Measurements from ENCODE around the gene AKT1S1. TPM values are rescaled to one million over a fixed set of nuclear protein-coding genes. Genes with fewer than 3 reads are reported as not detected.

The AKT1S1 gene
- total RNA-seq, 4 donors from 2014 or later = 23.8 to 56.8 (median 43.4) TPM

DNA sequence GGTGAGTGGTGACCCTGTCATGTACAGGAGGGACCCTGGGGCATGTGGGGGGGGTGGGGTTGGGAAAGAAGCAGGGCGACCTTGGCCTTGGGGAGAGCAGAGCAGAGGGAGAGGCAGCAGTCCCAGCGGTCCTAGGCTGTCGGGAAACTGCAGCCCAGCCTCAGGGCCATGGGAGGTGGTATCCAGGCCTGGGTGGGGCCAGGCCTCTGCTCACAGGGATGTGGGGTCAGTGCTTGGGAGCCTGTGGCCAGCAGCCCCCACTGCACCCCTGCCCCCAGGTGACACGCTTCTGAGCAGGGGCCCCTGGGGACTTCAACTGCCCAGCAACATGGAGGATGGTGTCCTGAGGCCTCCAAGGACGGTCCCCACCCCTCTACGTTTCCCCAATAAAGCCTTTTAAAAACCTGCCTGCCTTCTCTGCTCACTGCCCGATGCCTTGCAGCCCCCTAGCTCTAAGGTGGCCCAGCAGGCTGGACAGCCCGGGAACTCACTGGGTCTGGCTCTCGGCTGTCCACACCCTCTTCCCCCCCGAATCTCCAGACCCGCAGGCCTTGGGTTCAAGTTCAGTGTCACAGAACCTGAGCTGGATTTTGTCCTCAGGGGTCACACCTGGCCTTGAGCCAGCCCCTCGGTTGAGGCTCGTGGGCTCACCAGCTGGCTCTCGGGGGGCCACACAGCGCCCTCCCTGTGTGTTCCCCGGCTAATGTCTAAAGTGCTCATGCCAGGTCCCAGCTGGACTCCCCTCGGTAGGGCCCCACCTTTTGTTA lies 16.6 kb downstream of the AKT1S1 start:
- Histone ChIP-seq H3K4me1 (peaks cover 6% of the 10 kb centered on the region in 2 donors), H3K36me3 (peaks cover 0 to 52% of the 10 kb centered on the region in 2 donors), H3K4me3 (no peak overlapping the region), H3K27me3 (no peaks in the 10 kb centered on the region), H3K9me3 (no peaks in the 10 kb centered on the region), H3K27ac (peak overlapping the region in 3 of 4 donors; percentile 69 to 74 (median 73))
- DNase-seq (no peak), ATAC-seq (no peak)
- TF ChIP-seq, protein P1, sequence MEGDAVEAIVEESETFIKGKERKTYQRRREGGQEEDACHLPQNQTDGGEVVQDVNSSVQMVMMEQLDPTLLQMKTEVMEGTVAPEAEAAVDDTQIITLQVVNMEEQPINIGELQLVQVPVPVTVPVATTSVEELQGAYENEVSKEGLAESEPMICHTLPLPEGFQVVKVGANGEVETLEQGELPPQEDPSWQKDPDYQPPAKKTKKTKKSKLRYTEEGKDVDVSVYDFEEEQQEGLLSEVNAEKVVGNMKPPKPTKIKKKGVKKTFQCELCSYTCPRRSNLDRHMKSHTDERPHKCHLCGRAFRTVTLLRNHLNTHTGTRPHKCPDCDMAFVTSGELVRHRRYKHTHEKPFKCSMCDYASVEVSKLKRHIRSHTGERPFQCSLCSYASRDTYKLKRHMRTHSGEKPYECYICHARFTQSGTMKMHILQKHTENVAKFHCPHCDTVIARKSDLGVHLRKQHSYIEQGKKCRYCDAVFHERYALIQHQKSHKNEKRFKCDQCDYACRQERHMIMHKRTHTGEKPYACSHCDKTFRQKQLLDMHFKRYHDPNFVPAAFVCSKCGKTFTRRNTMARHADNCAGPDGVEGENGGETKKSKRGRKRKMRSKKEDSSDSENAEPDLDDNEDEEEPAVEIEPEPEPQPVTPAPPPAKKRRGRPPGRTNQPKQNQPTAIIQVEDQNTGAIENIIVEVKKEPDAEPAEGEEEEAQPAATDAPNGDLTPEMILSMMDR (IDR thresholded peaks at IDR 0.05 in 4 of 5, conservative IDR thresholded peaks at IDR 0.05 in 1 of 5) = no peak
- TF ChIP-seq POLR2A (IDR thresholded peaks at IDR 0.05) = no peak
- intact Hi-C loops (cut with DNase I; ENCODE audit: low total_unique reads) = no loop called here
- in situ Hi-C loops (cut with MboI; ENCODE audit: low sequenced_read_pairs in 4 of 4) = no loop called here

DNA sequence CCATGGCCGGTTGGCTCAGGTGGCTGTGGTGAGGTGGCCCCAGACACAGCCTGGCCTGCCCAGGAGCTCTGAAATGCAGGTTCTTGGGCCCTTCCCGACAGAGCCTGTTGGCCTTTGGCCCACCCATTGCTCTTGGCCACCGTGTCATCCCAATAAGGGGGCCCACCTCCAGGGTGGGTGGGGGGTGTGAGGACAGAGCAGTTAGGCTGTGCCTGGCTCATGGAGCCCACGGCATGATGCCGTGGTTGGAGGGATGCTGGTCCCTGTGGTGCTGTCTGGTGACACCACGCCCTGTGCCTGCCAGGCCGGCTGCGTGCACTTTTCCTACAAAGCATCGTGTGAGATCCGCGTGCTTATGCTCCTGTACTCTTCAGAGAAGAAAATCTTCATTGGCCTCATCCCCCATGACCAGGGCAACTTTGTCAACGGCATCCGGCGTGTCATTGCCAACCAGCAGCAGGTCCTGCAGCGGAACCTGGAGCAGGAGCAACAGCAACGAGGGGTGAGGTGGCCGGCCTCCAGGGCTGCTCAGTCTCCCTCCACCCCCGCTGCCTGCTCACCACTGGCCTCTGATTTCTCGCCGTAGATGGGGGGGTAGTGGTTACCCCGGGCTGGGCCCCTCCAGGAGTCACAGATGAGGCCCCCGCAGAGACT lies 17.3 kb downstream of the AKT1S1 start:
- peak overlapping the region in 2 of 4 donors; percentile 29 to 73 for H3K27ac ChIP-seq
- in situ Hi-C loops (cut with MboI; ENCODE audit: low sequenced_read_pairs in 4 of 4) = no loop called here
- no peaks in the 10 kb centered on the region for H3K9me3 ChIP-seq
- H3K4me3 ChIP-seq = no peak overlapping the region
- intact Hi-C loops (cut with DNase I; ENCODE audit: low total_unique reads) = no loop called here
- TF ChIP-seq POLR2A (IDR thresholded peaks at IDR 0.05) = no peak
- TF ChIP-seq, protein P1 (IDR thresholded peaks at IDR 0.05 in 4 of 5, conservative IDR thresholded peaks at IDR 0.05 in 1 of 5) = no peak
- no peak for DNase-seq
- H3K27me3 ChIP-seq = no peaks in the 10 kb centered on the region
- ATAC-seq = no peak
- peaks cover 0 to 57% of the 10 kb centered on the region in 2 donors for H3K36me3 ChIP-seq
- H3K4me1 ChIP-seq = peaks cover 0 to under 1% of the 10 kb centered on the region in 2 donors

DNA sequence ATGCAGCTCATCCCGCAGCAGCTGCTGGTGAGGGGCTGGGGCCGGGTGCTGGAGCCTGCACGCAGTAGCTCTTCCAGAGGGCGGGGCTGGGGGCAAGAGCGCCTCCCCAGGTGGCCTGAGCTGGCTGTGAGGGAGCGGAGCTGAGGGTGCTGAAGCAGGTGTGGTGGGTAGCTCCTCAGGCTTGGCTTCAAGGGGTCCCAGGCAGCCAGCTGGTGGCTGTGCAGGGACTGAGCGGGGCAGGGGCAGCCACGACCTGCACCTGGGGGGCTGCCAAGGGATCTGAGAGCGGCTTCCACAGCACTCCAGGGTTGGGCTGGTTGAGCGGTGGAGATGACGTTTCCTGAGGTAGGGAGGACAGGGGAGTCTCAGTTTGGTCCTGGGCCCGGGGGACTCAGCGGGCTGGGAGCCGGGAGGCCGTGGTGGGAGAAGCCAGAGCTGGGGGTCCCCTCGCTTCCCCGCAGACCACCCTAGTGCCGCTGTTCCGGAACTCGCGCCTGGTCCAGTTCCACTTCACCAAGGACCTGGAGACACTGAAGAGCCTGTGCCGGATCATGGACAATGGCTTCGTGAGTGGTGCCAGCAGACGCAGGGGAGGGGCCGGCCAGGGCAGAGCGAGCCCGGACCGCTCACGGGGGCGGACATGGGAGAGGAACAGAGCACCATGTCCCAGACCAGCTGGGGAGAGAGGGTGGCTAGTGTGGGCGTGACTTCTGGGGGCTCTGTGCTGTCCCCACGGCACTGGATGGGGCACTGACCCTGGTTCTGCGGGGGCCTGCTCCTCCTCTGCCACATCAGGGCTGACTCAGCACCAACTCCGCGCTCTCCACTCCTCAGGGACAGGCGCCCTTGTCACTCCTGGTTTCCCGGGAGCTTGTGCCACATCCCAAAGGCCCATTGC lies 18.8 kb downstream of the AKT1S1 start:
- in situ Hi-C loops (cut with MboI; ENCODE audit: low sequenced_read_pairs in 4 of 4) (no loop called here), intact Hi-C loops (cut with DNase I; ENCODE audit: low total_unique reads) (no loop called here)
- Histone ChIP-seq H3K4me3 (no peak overlapping the region), H3K27ac (peak overlapping the region; percentile 5 to 57 (median 50)), H3K27me3 (no peaks in the 10 kb centered on the region), H3K9me3 (no peaks in the 10 kb centered on the region), H3K4me1 (peaks cover under 1 to 8% of the 10 kb centered on the region in 2 donors), H3K36me3 (peaks cover 0 to 57% of the 10 kb centered on the region in 2 donors)
- ATAC-seq (no peak), DNase-seq (no peak)
- TF ChIP-seq, protein P1 (IDR thresholded peaks at IDR 0.05 in 4 of 5, conservative IDR thresholded peaks at IDR 0.05 in 1 of 5) = no peak
- TF ChIP-seq POLR2A (IDR thresholded peaks at IDR 0.05) = no peak

DNA sequence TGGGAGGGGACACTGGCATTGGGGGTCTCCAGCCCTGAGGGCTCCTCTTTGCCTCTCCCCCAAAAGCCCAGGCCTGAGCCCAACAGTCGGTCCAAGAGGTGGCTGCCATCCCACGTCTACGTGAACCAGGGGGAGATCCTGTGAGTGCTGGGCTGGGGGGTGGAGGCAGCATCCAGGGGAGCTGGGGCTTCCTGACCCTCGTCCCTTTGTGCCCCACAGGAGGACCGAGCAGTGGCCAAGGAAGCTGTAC lies 19.4 kb downstream of the AKT1S1 start:
- DNase-seq = no peak
- in situ Hi-C loops (cut with MboI; ENCODE audit: low sequenced_read_pairs in 4 of 4) (no loop called here), intact Hi-C loops (cut with DNase I; ENCODE audit: low total_unique reads) (no loop called here)
- peaks cover 6 to 13% of the 10 kb centered on the region in 2 donors for H3K4me1 ChIP-seq
- no peaks in the 10 kb centered on the region for H3K9me3 ChIP-seq
- no peaks in the 10 kb centered on the region for H3K27me3 ChIP-seq
- H3K4me3 ChIP-seq = no peak overlapping the region
- ATAC-seq = no peak
- peak overlapping the region in 3 of 4 donors; percentile 5 to 57 (median 52) for H3K27ac ChIP-seq
- TF ChIP-seq POLR2A (IDR thresholded peaks at IDR 0.05) = no peak
- TF ChIP-seq, protein P1 (IDR thresholded peaks at IDR 0.05 in 4 of 5, conservative IDR thresholded peaks at IDR 0.05 in 1 of 5) = no peak
- H3K36me3 ChIP-seq = peaks cover 0 to 57% of the 10 kb centered on the region in 2 donors
